ENCODE data around the gene SERPINE1.
"Not testable (repeated sequence)": the region's sequence is repeated elsewhere in the genome, so short reads cannot be mapped to it uniquely, and the experiment has no call there.

SERPINE1 gene

GRCh38 chr7:101126651-101127459 lies at the start of gene SERPINE1:
SERPINE1 (plus strand) TSS chr7:101127104; CDS start chr7:101128394, 1,290 bp downstream.
- DNase-seq: peak; percentile 28

- peak; percentile 83 for DNase-seq
These were observed 49.4 kb upstream of the SERPINE1 start for GRCh38 chr7:101077303-101078086.

- no peak for DNase-seq
These were observed 45.5 kb upstream of the SERPINE1 start for GRCh38 chr7:101081432-101081831.

DNA sequence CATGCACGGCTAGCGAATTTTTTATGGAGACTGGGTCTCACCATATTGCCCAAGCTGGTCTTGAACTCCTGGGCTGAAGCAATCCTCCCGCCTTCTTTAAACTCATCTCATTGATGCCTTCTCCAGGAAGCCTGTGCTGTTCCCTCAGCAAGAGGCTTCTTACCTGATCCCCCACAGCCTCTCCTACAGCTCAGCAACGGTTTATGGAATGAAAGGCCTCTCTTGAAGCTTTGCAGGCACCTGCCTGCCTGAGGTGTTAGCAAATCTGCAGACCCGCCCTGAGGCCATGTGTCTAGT lies 42.1 kb upstream of the SERPINE1 start:
- no peak for DNase-seq

DNA sequence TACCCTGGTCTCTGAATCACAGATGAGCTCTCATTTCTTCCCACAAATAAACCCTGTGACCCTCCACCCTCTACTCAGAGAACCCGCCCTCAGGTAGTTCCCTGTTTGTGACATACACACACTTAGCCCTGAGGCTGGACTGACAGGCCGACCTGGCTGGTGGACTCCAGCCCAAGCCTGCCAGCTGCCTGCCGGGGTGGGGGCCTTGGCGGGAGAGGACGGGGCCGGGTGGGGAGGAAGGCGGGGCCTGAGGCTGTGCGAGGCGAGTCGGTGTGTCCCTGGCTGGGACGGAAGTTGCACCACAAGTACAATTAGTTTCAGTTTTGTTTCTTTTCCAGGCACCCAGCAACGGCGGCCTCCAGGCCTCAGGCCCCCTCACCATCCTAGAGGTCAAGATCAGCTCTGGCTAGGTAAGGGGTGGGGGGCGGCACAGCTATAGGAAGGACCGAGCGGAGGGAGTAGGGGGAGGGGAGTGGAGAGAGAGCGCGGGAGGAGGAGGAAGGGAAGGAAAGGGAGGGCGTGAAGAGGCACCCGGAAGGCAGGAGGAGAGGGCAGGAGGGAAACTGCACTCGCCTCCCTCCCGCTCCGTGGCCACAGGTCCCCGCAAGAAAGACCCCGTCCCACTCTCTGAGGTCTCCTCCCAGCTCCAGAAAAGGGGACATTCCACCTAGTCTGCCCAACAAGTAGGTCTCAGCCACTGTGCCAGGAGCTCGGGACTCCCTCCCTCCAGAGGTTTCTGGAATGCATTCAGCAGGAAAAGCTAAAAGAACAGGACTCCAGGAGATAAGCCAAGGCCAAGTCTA lies 41.5 kb upstream of the SERPINE1 start, which contains the start of gene TRIM56:
Gene TRIM56 (plus strand): TSS at position 320 of the 803 bp plus-strand sequence. CDS start 1,832 bp downstream, outside the sequence.
- DNase-seq: peak; percentile 73

DNA sequence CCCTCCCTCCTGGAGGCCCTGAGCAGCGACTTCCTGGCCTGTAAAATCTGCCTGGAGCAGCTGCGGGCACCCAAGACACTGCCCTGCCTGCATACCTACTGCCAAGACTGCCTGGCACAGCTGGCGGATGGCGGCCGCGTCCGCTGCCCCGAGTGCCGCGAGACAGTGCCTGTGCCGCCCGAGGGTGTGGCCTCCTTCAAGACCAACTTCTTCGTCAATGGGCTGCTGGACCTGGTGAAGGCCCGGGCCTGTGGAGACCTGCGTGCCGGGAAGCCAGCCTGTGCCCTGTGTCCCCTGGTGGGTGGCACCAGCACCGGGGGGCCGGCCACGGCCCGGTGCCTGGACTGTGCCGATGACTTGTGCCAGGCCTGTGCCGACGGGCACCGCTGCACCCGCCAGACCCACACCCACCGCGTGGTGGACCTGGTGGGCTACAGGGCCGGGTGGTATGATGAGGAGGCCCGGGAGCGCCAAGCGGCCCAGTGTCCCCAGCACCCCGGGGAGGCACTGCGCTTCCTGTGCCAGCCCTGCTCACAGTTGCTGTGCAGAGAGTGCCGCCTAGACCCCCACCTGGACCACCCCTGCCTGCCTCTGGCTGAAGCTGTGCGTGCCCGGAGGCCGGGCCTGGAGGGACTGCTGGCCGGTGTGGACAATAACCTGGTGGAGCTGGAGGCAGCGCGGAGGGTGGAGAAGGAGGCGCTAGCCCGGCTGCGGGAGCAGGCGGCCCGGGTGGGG lies 39.4 kb upstream of the SERPINE1 start:
- no peak for DNase-seq

GRCh38 chr7:101088069-101088425 lies 38.9 kb upstream of the SERPINE1 start:
- no peak for DNase-seq

- DNase-seq: no peak
These were observed 37.9 kb upstream of the SERPINE1 start for GRCh38 chr7:101088858-101089529.

GRCh38 chr7:101089876-101090275 lies 37.0 kb upstream of the SERPINE1 start:
- DNase-seq: no peak

DNA sequence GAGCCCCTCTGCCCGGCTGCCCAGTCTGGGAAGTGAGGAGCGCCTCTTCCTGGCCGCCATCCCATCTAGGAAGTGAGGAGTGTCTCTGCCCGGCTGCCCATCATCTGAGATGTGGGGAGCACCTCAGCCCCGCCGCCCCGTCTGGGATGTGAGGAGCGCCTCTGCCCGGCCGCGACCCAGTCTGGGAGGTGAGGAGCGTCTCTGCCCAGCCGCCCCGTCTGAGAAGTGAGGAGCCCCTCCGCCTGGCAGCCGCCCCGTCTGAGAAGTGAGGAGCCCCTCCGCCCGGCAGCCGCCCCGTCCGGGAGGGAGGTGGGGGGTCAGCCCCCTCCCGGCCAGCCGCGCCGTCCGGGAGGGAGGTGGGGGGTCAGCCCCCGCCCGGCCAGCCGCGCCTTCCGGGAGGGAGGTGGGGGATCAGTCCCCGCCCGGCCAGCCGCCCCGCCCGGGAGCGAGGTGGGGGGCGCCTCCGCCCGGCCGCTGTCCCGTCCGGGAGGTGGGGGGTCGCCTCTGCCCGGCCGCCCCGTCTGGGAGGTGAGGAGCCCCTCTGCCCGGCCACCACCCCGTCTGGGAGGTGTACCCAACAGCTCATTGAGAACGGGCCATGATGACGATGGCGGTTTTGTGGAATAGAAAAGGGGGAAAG lies 34.5 kb upstream of the SERPINE1 start:
- not testable (repeated sequence) for DNase-seq

DNA sequence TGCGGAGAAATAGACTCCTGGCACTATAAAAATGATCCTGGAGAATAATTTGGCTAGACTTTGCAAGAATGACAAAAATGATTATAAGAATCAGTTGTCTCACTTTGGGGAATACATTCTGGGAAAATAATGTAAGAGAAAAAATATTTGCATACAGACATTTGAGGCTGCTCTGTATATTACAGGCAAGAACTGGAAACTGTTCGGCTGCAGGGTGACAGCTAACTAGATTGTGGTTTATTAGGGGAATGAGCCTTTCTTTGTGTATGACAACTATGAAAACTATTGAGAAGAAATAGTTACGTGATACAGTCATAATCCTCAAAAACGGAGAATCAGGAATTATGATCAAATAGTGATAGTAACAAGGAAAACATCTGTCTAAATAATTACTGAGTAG lies 33.0 kb upstream of the SERPINE1 start:
- no peak for DNase-seq

- no peak for DNase-seq
These were observed 32.5 kb upstream of the SERPINE1 start for GRCh38 chr7:101094376-101094775.

DNA sequence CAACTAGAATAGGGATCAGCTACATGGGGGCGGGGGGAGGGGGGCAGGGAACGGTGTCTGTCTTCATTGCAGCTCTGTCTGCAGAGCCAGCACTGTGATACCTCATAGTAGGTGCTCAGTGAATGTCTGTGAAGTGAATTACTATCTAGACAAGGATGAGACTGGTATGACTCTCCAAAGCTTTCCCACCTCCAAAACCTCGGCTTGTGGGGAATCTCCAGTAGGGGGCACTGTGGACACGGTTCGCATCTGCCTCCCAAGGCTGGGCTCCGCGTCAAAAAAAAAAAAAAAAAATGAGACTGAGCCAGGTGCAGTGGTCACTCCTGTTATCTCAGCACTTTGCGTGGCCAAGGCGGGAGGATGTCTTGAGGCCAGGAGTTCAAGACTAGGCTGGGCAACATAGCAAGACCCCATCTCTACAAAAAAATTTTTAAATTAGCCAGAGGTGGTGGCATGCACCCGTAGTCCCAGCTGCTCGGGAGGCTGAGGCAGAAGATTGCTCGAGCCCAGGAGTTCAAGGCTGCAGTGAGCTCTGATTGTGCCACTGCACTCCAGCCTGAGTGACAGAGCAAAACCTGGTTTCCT lies 32.0 kb upstream of the SERPINE1 start:
- DNase-seq: peak; percentile 45

DNA sequence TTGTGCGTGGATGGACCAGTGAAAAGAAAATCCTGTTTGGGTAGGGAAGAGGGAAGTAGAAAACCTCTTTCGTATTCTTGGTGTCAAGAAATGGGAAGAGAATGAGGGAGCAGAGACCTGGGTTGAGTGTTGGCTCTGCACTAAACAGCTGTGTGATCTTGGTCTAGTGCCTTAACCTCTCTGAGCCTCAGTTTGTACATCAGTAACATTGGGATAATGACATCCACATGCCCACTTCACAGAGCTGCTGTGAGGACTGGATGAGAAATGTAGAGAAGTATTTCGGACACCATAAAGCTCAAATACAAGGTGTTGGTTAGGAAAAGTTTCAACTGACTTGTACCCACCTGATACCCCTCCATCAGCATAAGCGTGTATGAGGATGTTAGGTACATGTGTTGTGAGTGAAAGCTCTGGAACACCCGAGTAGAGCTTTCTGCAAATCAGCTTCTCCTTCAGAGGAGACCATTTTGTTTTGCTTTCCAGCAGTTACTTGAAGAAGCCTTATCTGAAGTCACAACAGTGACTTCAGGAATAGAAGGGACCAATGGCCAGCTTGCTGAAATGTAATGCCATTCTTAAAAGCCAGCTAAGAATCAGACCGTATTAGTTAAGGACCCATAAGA lies 30.5 kb upstream of the SERPINE1 start:
- no peak for DNase-seq

DNA sequence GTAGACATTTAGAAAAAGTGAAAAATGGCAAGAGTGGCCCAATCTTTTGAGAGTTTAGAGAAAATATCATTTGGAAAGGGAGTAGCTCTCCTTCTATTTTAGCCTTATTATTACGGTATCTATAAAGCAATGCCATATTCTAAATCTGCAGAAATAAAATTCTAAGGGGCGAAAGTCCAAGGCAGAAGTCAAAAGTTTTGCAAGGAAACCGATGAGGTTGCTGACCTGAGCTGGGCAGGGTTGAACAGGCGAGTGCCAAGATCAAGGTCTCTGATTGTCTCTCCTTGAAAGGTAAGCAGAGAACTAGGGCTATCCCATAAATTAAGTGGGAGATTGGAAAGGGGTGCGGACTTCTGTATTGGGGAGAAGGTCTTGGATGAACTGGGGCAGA lies 30.0 kb upstream of the SERPINE1 start:
- no peak for DNase-seq

- DNase-seq: no peak
These were observed 29.3 kb upstream of the SERPINE1 start for GRCh38 chr7:101097561-101097960.

DNA sequence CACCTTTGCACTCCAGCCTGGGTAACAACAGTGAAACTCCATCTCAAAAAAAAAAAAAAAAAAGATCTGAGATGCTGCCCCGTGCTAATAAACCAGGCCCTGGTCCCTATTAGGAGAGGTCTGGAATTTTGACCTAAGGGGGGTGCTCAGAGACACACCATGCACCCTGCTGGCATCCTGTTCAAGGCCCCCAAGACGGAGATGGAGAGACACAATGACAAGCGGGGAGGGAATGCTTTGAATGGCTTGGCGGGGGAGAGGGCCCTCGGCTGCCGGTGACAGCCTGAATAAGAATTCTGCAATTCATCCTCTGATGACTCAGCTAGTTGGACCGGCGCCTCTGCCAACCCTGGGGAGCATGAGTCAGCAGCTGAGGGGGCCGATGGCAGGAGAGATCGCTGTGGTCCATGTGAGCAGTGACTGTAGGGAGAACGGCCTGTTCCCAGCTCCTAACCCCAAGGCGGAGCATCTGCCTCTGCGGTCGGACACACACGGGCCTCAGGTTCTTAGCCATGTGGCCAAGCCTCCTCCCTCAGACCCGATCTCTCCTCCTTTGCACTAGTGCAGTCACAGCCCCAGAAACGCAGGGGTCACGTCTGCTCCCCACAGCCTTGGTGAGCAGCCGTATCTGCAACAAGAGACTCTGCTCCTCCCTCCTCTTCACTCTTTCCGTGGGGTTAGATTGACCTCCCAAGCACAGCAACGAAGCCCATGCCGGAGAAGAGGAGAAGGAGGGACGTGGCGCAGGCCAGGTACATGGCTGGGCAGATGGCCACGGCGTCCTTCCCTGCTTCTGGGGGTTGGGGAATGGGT lies 26.7 kb upstream of the SERPINE1 start:
- peak; percentile 78 for DNase-seq

DNA sequence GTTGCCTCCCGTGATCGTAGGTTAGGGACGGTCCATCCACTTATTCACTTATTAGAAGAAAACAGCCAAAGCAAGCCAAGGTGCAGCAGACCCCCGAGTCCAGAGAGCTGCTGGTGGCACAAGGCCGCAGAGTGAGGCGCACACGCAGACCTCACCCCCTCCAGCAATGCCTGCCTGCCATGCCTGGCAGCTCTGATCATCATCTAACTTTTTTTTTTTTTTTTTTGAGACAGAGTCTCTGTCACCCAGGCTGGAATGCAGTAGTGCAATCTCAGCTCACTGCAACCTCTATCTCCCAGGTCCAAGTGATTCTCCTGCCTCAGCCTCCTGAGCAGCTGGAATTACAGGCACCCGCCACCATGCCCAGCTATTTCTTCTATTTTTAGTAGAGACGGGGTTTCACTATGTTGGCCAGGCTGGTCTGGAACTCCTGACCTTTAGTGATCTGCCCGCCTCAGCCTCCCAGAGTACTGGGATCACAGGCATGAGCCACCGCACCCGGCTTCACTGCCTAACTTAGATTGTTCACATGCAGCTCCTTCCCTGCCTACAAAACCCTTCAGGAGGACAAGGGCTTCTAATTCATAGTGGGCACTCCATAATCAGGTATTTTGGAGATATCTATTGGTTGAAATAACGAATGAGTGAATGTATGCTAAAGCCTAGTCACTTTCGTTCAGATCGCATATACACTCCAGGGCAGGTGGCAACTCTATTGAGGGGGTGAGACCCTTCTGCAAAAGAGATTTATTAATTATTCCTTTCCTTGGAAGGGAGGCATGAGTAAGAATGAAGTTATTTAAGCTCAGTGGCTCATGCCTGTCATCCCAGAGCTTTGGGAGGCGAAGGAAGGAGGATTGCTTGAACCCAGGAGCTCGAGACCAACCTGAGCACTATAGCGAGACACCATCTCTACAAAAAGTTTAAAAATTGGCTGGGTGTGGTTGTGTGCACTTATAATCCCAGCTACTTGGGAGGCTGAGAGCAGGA lies 25.8 kb upstream of the SERPINE1 start:
- no peak for DNase-seq

GRCh38 chr7:101102026-101102425 lies 24.9 kb upstream of the SERPINE1 start:
- DNase-seq: no peak
